ENCODE results near the gene ACVR1B.

ACVR1B gene

GRCh38 chr12:51926718-51927117 lies 24.8 kb upstream of the ACVR1B start:
- TF ChIP-seq CTCF (IDR thresholded peaks at IDR 0.05; ENCODE audit: insufficient read depth, low read length, missing control alignments), result peak; percentile 7
- H3K4me3 ChIP-seq (ENCODE audit: low read depth, low read length), result no peak overlapping the region
- ChIA-PET CTCF (interaction anchor here (0.6 to 26.8 kb wide), 13 partner anchors 8 to 95 kb away, joined by 3 to 621 read pairs (median 5); partner anchors contain the start of genes ACVRL1 and ANKRD33), POLR2A (no interaction called here)
- DNase-seq (ENCODE audit: low read depth, low spot score), result no peak

GRCh38 chr12:51932218-51933076 lies 19.1 kb upstream of the ACVR1B start:
- CTCF ChIA-PET, result interaction anchor here (2.2 kb wide), 1 partner anchor 9 kb away, joined by 14 read pairs; no protein-coding TSS in a partner anchor
- no peak for TF ChIP-seq CTCF (IDR thresholded peaks at IDR 0.05; ENCODE audit: insufficient read depth, low read length, missing control alignments)
- DNase-seq (ENCODE audit: low read depth, low spot score), result no peak
- no peak overlapping the region for H3K4me3 ChIP-seq (ENCODE audit: low read depth, low read length)
- POLR2A ChIA-PET, result no interaction called here

DNA sequence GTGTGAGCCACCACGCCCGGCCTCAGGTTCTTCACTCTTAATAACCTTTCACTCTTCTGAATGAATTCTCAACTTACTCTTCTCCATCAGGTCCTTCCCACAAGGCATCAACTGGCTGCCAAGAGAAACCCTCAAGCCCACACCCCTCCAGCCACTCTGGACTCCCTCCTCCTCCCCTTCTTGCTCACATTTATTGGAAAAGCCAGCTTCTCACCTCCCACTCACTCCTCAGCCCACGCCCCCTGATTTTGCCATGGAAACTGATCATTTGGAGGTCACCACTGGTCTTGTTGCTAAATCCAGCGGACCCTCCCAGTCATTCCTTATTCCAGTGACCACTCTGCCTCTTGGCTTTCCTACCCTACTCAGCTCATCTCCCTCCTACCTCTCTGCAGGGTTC lies 17.4 kb upstream of the ACVR1B start:
- ChIA-PET POLR2A (no interaction called here), CTCF (interaction anchor here (0.8 to 6.3 kb wide), 7 partner anchors 8 to 59 kb away, joined by 3 to 73 read pairs (median 3); no protein-coding TSS in a partner anchor)
- no peak for DNase-seq (ENCODE audit: low read depth, low spot score)

DNA sequence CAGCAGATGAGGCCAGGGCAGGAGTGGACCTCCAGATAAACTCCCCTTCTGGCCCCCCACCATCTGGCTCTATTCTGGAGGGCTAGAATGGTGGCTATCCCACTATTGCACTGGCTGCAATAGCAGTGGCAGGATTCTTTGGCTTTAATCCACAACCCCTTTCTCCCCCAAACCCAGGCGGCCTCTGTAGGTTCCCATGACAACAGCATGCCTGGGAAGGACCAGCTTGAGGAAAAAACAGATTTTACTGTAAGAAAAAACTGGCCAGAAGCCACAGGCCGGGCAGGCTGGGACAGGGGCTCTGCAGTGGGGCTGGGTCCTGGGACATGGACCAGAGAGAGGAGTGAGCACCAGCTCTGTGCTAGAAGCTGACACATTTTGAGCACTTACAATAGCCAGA lies 13.6 kb upstream of the ACVR1B start:
- ChIA-PET POLR2A (no interaction called here), CTCF (interaction anchor here (0.9 to 6.3 kb wide), 2 partner anchors 15 to 56 kb away, joined by 3 to 73 read pairs; no protein-coding TSS in a partner anchor)
- no peak for DNase-seq (ENCODE audit: low read depth, low spot score)
- no peak for TF ChIP-seq CTCF (IDR thresholded peaks at IDR 0.05; ENCODE audit: insufficient read depth, low read length, missing control alignments)
- H3K4me3 ChIP-seq (ENCODE audit: low read depth, low read length), result no peak overlapping the region

More for the DNA sequence above, 17.4 kb upstream of the ACVR1B start:
- TF ChIP-seq CTCF (IDR thresholded peaks at IDR 0.05; ENCODE audit: insufficient read depth, low read length, missing control alignments), result no peak
- no peak overlapping the region for H3K4me3 ChIP-seq (ENCODE audit: low read depth, low read length)

DNA sequence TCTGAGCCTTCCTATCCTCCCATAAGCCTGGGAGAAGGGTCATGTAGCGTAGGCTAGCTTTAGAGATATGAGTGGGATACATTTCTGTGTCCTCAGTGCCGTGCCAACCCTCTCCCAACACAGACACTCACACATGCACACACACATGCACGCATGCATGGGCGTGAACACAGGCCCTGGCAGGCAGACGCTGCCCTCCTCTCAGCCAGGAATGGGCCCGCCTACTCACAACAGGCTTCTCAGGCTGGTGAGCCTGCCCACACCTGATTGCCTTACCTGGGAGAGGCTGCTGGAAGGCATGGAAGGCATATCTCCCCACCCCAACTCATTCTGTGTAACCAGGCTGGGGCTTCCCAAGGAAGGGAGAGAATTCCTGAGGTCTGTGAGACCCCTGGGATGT lies 12.8 kb upstream of the ACVR1B start:
- no peak for TF ChIP-seq CTCF (IDR thresholded peaks at IDR 0.05; ENCODE audit: insufficient read depth, low read length, missing control alignments)
- ChIA-PET CTCF (interaction anchor here (6.3 kb wide), 1 partner anchor 16 kb away, joined by 73 read pairs; no protein-coding TSS in a partner anchor), POLR2A (no interaction called here)
- no peak for DNase-seq (ENCODE audit: low read depth, low spot score)
- no peak overlapping the region for H3K4me3 ChIP-seq (ENCODE audit: low read depth, low read length)

GRCh38 chr12:51941011-51941581 lies 10.4 kb upstream of the ACVR1B start:
- DNase-seq (ENCODE audit: low read depth, low spot score), result no peak
- no peak for TF ChIP-seq CTCF (IDR thresholded peaks at IDR 0.05; ENCODE audit: insufficient read depth, low read length, missing control alignments)
- ChIA-PET CTCF (interaction anchor here (1.0 to 1.4 kb wide), 4 partner anchors 14 to 52 kb away, joined by 3 to 5 read pairs (median 4); no protein-coding TSS in a partner anchor), POLR2A (no interaction called here)
- H3K4me3 ChIP-seq (ENCODE audit: low read depth, low read length), result no peak overlapping the region

Measured in AG04449 (cell line).